Colonic mucosa (tissue), 4 donors: ENCODE data around the gene SWAP70. TPM values are rescaled to one million over a fixed set of nuclear protein-coding genes. Genes with fewer than 3 reads are reported as not detected.

Source experiments
- DNase-seq: peaks from one replicate; pipeline ENCODE4 v3.0.0-alpha.2; 2020
- H3K27ac ChIP-seq: fragments of 200-600 bp; one replicate; pipeline ENCODE4 v1.8.0; 2021
- H3K27me3 ChIP-seq: fragments of 200-600 bp; one replicate; pipeline ENCODE4 v1.8.0; 2021
- H3K36me3 ChIP-seq: fragments of 200-600 bp; one replicate; pipeline ENCODE4 v1.8.0; 2021
- H3K4me1 ChIP-seq: fragments of 200-600 bp; one replicate; pipeline ENCODE4 v1.8.0; 2021; ENCODE audit warnings: mild to moderate bottlenecking
- H3K4me3 ChIP-seq: fragments of 200-600 bp; one replicate; pipeline ENCODE4 v1.8.0; 2021
- H3K9ac ChIP-seq, 2 donors: one replicate each; pipeline ENCODE4 v1.7.0; 2013; ENCODE audit warnings: control low read depth in 2 of 2, low read depth in 2 of 2, low read length in 2 of 2
- H3K9me3 ChIP-seq: fragments of 200-600 bp; one replicate; pipeline ENCODE4 v1.8.0; 2021
- CTCF ChIP-seq: fragments of 200-600 bp; IDR thresholded peaks from one replicate; pipeline ENCODE4 v1.8.0; 2022; ENCODE audit warnings: antibody characterized with exemption, mild to moderate bottlenecking
- intact Hi-C: fragments of 100-400 bp; cut with DNase I; formaldehyde crosslinking; loops from one replicate; pipeline ENCODE4 v1.14.1; 2022
- total RNA-seq, 2 donors: library from RNA; stranded (reverse); fragmentation: NEBNext Ultra II Directional in 1 of 2; extraction: Animal tissue kit (Norgen Biotek cat#: 25700) in 1 of 2; gene quantifications; one replicate each; pipeline ENCODE4 v1.2.1, GENCODE V29; 2021
- donor health status: healthy.
- donor health status: DM: no; HTN: no; CAD: no.
- donor health status: DM: no; HTN: no; CAD: no.

The SWAP70 gene
- total RNA-seq, 2 donors from 2014 or later = 13.1 to 21.2 TPM

GRCh38 chr11:9761441-9761945 is 97.6 kb downstream of the SWAP70 start:
- no peak overlapping the region for H3K27ac ChIP-seq
- H3K9ac ChIP-seq = no peak overlapping the region
- intact Hi-C loops = no loop called here

GRCh38 chr11:9762531-9762930 is 98.7 kb downstream of the SWAP70 start:
- no peaks in the 10 kb centered on the region for H3K36me3 ChIP-seq
- TF ChIP-seq CTCF = no peak
- H3K27me3 ChIP-seq = no peaks in the 10 kb centered on the region
- intact Hi-C loops = no loop called here
- no peak for DNase-seq
- H3K27ac ChIP-seq = no peak overlapping the region
- H3K4me1 ChIP-seq = peaks cover 10% of the 10 kb centered on the region
- no peak overlapping the region for H3K4me3 ChIP-seq
- no peak overlapping the region for H3K9ac ChIP-seq
- H3K9me3 ChIP-seq = no peaks in the 10 kb centered on the region

More at GRCh38 chr11:9761441-9761945, 97.6 kb downstream of the SWAP70 start:
- Histone ChIP-seq H3K4me1 (peaks cover 10% of the 10 kb centered on the region), H3K9me3 (no peaks in the 10 kb centered on the region), H3K27me3 (no peaks in the 10 kb centered on the region), H3K36me3 (no peaks in the 10 kb centered on the region), H3K4me3 (no peak overlapping the region)
- DNase-seq = no peak
- no peak for TF ChIP-seq CTCF

- intact Hi-C loops = no loop called here
- Histone ChIP-seq H3K9ac (no peak overlapping the region), H3K4me1 (peaks cover 10% of the 10 kb centered on the region), H3K36me3 (no peaks in the 10 kb centered on the region), H3K9me3 (no peaks in the 10 kb centered on the region), H3K27ac (no peak overlapping the region), H3K4me3 (no peak overlapping the region), H3K27me3 (no peaks in the 10 kb centered on the region)
- no peak for TF ChIP-seq CTCF
- DNase-seq = no peak
These were observed 99.4 kb downstream of the SWAP70 start for GRCh38 chr11:9763301-9763700.

- Histone ChIP-seq H3K27me3 (no peaks in the 10 kb centered on the region), H3K4me1 (no peaks in the 10 kb centered on the region), H3K9ac (no peak overlapping the region), H3K4me3 (no peak overlapping the region), H3K36me3 (no peaks in the 10 kb centered on the region), H3K27ac (peak overlapping the region; percentile 56), H3K9me3 (no peaks in the 10 kb centered on the region)
- DNase-seq = no peak
- intact Hi-C loops = no loop called here
- TF ChIP-seq CTCF = no peak
These were observed 101.6 kb downstream of the SWAP70 start for GRCh38 chr11:9765320-9766101.

GRCh38 chr11:9769621-9770020 is 105.7 kb downstream of the SWAP70 start:
- Histone ChIP-seq H3K9me3 (no peaks in the 10 kb centered on the region), H3K36me3 (no peaks in the 10 kb centered on the region), H3K27me3 (no peaks in the 10 kb centered on the region), H3K9ac (no peak overlapping the region), H3K4me3 (no peak overlapping the region), H3K27ac (no peak overlapping the region), H3K4me1 (no peaks in the 10 kb centered on the region)
- DNase-seq = no peak
- TF ChIP-seq CTCF = no peak
- intact Hi-C loops = no loop called here
